GM21515 (cell line): ENCODE data around the gene MYLK.

Experiments used
- ATAC-seq: cut with Tn5 transposase; IDR thresholded peaks from one replicate; pipeline ENCODE4 v1.9.1; 2021; ENCODE audit not compliant: unreplicated experiment

Gene MYLK

GRCh38 chr3:123793425-123793824, 90.7 kb downstream of the MYLK start:
- ATAC-seq = no peak

- ATAC-seq = no peak
Measured at GRCh38 chr3:123792473-123793201, 91.5 kb downstream of the MYLK start.

- no peak for ATAC-seq
Measured at GRCh38 chr3:123791898-123792297, 92.2 kb downstream of the MYLK start.

- ATAC-seq = no peak
Measured at GRCh38 chr3:123791417-123791816, 92.7 kb downstream of the MYLK start.

- no peak for ATAC-seq
Measured at GRCh38 chr3:123791073-123791370, 93.1 kb downstream of the MYLK start.

GRCh38 chr3:123790254-123791072, 93.7 kb downstream of the MYLK start:
- no peak for ATAC-seq

GRCh38 chr3:123789760-123790159, 94.4 kb downstream of the MYLK start:
- no peak for ATAC-seq

GRCh38 chr3:123789160-123789559, 95.0 kb downstream of the MYLK start:
- no peak for ATAC-seq

GRCh38 chr3:123788710-123789109, 95.4 kb downstream of the MYLK start:
- ATAC-seq = no peak

- ATAC-seq = no peak
Measured at GRCh38 chr3:123787133-123787532, 97.0 kb downstream of the MYLK start.

- ATAC-seq = no peak
Measured at GRCh38 chr3:123785602-123786001, 98.5 kb downstream of the MYLK start.

GRCh38 chr3:123783811-123784210, 100.3 kb downstream of the MYLK start:
- no peak for ATAC-seq

- no peak for ATAC-seq
Measured at GRCh38 chr3:123783050-123783689, 101.0 kb downstream of the MYLK start.

- ATAC-seq = no peak
Measured at GRCh38 chr3:123782488-123782887, 101.6 kb downstream of the MYLK start.

GRCh38 chr3:123781571-123782275, 102.4 kb downstream of the MYLK start:
- ATAC-seq = no peak

GRCh38 chr3:123781138-123781537, 103.0 kb downstream of the MYLK start:
- ATAC-seq = no peak

- no peak for ATAC-seq
Measured at GRCh38 chr3:123780656-123781055, 103.5 kb downstream of the MYLK start.

GRCh38 chr3:123779655-123780231, 104.4 kb downstream of the MYLK start:
- no peak for ATAC-seq

GRCh38 chr3:123778991-123779622, 105.0 kb downstream of the MYLK start:
- ATAC-seq = no peak

GRCh38 chr3:123778525-123778924, 105.6 kb downstream of the MYLK start:
- ATAC-seq = no peak
